Medulla oblongata (tissue), 1 donor: ENCODE results near the gene PIGC.

Experiments
- DNase-seq: peaks from one replicate; pipeline ENCODE4 v3.0.0-alpha.2; 2015; ENCODE audit errors: extremely low spot score

Gene PIGC

DNA sequence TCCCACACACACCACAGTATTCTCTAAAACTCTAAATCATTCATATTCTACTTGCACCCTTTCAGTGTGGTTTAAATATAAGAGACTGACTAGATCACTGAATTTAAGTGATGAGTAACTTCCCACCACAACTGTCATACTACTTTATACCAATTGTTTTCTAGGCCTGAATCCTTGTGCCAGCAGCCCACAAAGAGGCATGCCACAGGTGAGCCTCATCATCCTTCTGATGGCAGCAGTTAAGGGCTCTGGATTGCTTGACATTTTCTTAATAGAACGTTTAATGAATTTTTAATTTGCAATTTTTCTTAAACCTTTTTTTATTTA is 13.8 kb downstream of the PIGC start:
- DNase-seq = no peak

DNA sequence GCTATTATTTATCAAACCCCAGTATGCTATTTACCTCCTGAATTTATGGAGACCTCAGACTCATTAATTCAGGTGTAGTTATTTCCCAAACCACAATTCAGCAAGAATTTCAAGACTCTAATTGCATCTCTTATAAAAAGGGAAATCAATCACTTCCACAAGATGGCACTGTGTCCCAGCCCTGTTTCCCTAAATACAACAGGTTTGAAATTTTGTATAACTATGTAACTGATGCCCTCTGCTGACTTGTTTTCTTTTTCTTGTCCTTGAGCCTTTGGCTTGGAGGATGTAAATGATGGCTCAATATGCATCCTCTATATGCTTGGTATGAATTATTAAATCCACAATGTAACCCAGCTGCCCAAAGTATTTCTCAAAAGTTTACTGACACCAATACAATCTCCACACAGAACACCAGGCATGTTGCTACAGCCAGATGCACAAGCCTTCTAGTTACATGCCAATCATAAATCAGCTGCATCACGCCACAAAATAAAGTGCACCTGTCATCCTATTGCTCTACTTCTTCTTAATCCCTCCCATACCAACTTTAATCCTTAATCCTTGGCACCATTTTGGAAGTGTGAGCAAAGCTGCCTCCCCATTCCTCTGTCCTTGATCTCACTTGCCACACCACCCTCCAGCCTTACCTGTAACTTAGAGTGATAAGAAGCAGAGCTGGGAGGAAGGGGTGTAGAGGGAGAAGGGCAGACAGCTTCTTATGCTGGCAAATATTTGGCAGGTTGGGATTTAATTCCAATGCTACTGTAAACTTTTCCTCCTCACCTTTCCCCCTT is 14.3 kb downstream of the PIGC start:
- DNase-seq = peak; percentile 76

DNA sequence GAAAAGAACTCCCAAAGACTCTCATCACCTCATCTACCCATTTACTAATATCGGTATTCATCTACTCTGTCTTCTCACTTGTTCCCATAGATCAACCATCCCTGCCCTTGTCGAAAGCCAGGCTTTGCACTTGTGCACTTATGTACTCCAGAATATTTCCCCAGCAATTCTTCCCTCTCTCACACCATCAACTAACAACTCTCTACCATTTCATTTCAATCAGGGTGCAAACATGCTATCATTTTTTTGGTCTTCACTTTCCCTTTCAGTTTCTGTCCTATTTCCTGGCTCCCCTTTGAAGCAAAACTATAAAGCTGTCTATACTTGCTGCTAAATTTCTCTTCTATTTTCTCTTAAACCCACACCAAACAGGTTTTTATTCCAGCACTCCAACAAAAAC is 16.7 kb downstream of the PIGC start:
- DNase-seq = no peak

DNA sequence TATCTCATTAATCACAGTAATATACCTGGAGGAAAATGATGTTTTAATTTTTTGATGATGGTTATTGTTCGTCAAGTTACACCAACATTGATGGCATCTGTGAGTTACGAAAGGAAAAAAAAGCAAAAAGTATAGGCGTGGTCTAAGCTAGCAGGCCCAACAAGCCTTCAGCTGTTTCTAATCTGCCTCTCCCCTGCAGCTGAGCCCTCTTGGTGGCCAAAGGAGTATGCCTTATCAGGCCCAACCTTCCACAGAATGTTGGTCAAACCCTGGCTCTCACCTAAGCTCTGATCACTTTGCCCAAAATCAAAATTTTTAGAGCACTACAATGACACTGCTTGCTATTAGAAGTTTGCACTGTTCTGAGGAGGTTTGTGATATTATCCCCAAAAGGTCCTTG is 18.5 kb downstream of the PIGC start:
- no peak for DNase-seq

- DNase-seq = no peak
Measured at GRCh38 chr1:172423336-172423735, 20.5 kb downstream of the PIGC start.

- DNase-seq = peak; percentile 64
Measured at GRCh38 chr1:172421974-172422604, 21.8 kb downstream of the PIGC start.

GRCh38 chr1:172420385-172420784 is 23.5 kb downstream of the PIGC start, which contains the start of gene C1orf105:
TSS of gene C1orf105 (plus strand) at chr1:172420685. CDS start at chr1:172420886, 201 bp downstream.
- no peak for DNase-seq

- DNase-seq = no peak
Measured at GRCh38 chr1:172417557-172417956, 26.3 kb downstream of the PIGC start.

DNA sequence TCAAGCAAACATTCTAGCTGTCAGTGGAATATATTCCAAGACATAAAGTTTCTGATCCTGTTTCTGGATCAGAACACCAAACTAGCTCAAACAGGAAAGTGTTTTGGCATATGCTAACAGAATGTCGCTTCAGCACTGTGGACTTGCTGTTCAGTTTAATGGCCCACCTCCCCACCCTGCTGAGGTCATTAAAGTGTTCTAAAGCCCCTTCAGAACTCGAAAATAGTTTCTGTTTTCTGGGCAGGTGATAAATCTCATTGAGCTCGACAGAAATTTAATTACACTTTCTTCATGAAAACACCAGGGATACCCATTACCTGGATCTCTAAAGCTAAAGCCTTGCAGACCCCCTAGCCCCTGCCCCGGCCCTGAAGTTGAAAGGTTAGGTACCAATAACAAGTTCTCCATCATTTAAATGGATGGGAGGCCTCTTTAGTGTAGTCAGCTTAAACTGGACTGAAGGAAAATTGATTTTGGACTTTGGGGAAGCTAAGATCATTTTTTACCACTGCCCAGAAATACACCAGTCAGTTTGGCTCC is 27.3 kb downstream of the PIGC start:
- no peak for DNase-seq

DNA sequence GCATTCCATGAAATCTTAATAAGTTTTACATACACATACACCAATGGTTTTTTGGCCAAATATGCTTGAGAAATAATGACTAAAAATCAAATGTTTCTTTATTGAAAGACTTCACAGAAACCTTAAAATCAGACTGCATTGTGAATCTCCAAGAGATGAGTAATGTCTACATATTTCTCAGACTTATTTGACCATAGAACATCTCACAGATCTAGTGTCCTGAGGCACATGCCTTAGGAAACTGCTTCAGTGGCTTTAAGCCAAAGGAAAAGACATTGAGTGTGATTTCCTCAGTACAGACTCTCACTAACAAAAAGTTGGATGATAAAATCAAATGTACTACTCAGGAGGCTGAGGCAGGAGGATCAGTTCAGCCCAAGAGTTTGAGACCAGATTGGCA is 29.5 kb downstream of the PIGC start:
- DNase-seq = no peak

- DNase-seq = no peak
Measured at GRCh38 chr1:172411791-172412338, 32.0 kb downstream of the PIGC start.

- DNase-seq = no peak
Measured at GRCh38 chr1:172410027-172410426, 33.8 kb downstream of the PIGC start.

GRCh38 chr1:172408958-172409357 is 34.9 kb downstream of the PIGC start:
- no peak for DNase-seq

DNA sequence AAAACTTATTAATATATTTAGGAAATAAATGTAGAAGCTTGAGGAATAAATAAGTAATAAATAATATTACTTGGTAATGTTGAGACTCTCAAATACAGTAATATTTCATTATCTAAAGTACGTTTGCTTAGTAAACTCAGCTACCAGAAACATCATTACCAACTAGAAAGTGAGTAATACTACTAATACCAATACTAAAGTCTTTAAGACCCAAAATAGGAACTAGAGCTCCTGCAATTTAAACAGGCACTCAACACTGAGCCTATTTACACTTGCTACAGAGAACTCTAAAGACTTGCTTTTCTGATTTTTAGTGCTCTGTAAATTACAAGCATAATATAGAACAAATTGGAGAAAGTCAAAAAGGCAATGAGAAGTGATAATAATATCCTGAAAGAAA is 36.9 kb downstream of the PIGC start:
- no peak for DNase-seq

DNA sequence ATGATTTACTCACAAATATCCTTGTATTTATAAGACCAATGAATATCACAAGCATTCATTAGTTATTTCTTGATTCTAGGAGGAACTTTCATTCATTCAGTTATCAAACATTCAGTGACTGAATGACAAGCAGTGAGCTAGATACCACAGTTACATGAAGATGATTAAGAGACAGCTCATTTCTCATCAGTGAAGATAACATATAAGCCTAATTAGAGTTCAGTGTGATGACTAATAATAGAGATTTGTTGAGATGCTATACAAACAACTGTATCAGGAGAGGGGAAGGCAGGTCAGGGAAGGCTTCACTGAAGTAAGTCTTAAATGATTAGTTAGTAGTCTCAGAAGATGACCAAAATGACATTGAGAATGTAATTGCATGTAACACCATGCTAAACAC is 38.0 kb downstream of the PIGC start:
- no peak for DNase-seq

- DNase-seq = no peak
Measured at GRCh38 chr1:172404121-172404520, 39.7 kb downstream of the PIGC start.

DNA sequence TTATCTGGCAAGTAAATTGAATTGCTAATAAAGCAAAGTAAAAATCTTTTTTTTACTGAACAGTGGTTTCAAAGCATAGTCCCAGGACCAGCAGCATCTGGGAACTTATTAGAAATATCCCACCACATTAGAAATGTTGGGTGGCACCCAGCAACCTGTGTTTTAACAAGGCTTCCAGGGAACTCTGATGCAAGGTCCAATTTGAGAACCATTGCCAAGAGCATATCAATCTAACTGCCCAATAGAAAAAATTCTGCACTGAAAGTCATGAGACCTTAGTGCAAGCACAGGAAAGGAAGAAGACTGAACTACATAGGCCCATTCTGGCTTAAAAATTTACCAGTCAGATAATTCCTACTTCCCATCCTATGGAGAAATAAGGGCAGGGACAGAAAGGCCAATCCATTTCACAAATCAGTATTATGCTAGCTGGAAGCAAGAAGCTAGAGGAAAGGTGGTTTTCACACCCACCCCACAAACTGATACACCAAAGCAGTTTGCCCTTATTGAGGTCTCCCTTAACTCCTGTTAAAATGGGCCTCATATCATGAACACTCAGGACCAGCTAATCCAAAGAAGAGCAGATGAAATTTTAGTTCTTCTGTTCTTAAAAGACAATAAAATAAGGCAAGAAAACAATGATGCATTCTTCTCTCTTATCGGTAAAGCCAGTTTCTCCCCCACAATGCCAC is 40.8 kb downstream of the PIGC start:
- DNase-seq = no peak

GRCh38 chr1:172401892-172402291 is 42.0 kb downstream of the PIGC start:
- no peak for DNase-seq

GRCh38 chr1:172401477-172401876 is 42.4 kb downstream of the PIGC start:
- DNase-seq = no peak

- no peak for DNase-seq
Measured at GRCh38 chr1:172400722-172401105, 43.2 kb downstream of the PIGC start.

- DNase-seq = no peak
Measured at GRCh38 chr1:172399756-172400721, 43.8 kb downstream of the PIGC start.
